Hepatocyte (in vitro differentiated cells): ENCODE results near the gene NUAK1. TPM values are rescaled to one million over a fixed set of nuclear protein-coding genes. Genes with fewer than 3 reads are reported as not detected.

Experiments used
- DNase-seq: peaks from one replicate; pipeline ENCODE4 v3.0.0-alpha.2; 2016; ENCODE audit warnings: low spot score
- H2AFZ ChIP-seq: fragments of 200-600 bp; sonication (generic); 2 replicates; pipeline ENCODE4 v1.6.0; 2016; ENCODE audit warnings: antibody characterized with exemption, mild to moderate bottlenecking
- H3K27ac ChIP-seq: fragments of 200-600 bp; sonication (generic); 2 replicates; pipeline ENCODE4 v1.5.1; 2016; ENCODE audit warnings: mild to moderate bottlenecking
- H3K27me3 ChIP-seq: fragments of 200-600 bp; sonication (generic); 2 replicates; pipeline ENCODE4 v1.6.1; 2016
- H3K36me3 ChIP-seq: fragments of 200-600 bp; sonication (generic); replicated peaks from 2 replicates; pipeline ENCODE4 v1.5.1; 2016; ENCODE audit warnings: low read depth; ENCODE audit not compliant: insufficient read depth
- H3K4me1 ChIP-seq: fragments of 200-600 bp; sonication (generic); 2 replicates; pipeline ENCODE4 v1.5.1; 2016; ENCODE audit warnings: mild to moderate bottlenecking, moderate library complexity; ENCODE audit not compliant: insufficient read depth
- H3K4me2 ChIP-seq: fragments of 200-600 bp; sonication (generic); 2 replicates; pipeline ENCODE4 v1.6.0; 2016
- H3K4me3 ChIP-seq: fragments of 200-600 bp; sonication (generic); 2 replicates; pipeline ENCODE4 v1.5.1; 2016; ENCODE audit warnings: mild to moderate bottlenecking
- H3K79me2 ChIP-seq: fragments of 200-600 bp; sonication (generic); 2 replicates; pipeline ENCODE4 v1.6.0; 2017; ENCODE audit warnings: mild to moderate bottlenecking
- H3K9me2 ChIP-seq: fragments of 200-600 bp; sonication (generic); replicated peaks from 2 replicates; pipeline ENCODE4 v1.6.0; 2017; ENCODE audit warnings: mild to moderate bottlenecking; ENCODE audit not compliant: insufficient read depth
- H3K9me3 ChIP-seq: fragments of 200-600 bp; sonication (generic); 2 replicates; pipeline ENCODE4 v1.5.1; 2016; ENCODE audit warnings: low read depth, mild to moderate bottlenecking
- H4K20me1 ChIP-seq: fragments of 200-600 bp; sonication (generic); 2 replicates; pipeline ENCODE4 v1.6.0; 2016; ENCODE audit warnings: mild to moderate bottlenecking; ENCODE audit not compliant: insufficient read depth, poor library complexity, severe bottlenecking
- EZH2 ChIP-seq: fragments of 200-600 bp; sonication (generic); IDR thresholded peaks from 2 replicates; pipeline ENCODE4 v1.6.1; 2016; ENCODE audit warnings: antibody characterized with exemption, mild to moderate bottlenecking, borderline replicate concordance
- EZH2phosphoT487 ChIP-seq: fragments of 200-600 bp; sonication (generic); IDR thresholded peaks from one replicate; pipeline ENCODE4 v1.6.1; 2018; ENCODE audit warnings: antibody characterized with exemption, mild to moderate bottlenecking, low read depth, moderate library complexity; ENCODE audit not compliant: unreplicated experiment, severe bottlenecking
- WGBS: methylation state at CpG from one replicate; pipeline ENCODE4 v1.1.6; 2016; ENCODE audit warnings: low lambda C conversion rate; ENCODE audit errors: missing lambda C conversion rate; 5-methylcytosine and 5-hydroxymethylcytosine counted together
- polyA plus RNA-seq: library from polyadenylated mRNA; unstranded; fragments of >200 nt; fragmentation: Nextera tagmentation; extraction: Ambion mirVana; gene quantifications from 2 replicates; pipeline ENCODE4 v1.2.1, GENCODE V29; 2016
- total RNA-seq: library from RNA; depleted of rRNA; stranded (reverse); fragments of >200 nt; gene quantifications from 2 replicates; pipeline ENCODE4 v1.2.3, GENCODE V29; 2014
- TF ChIP-seq, protein P1 (sequence below): fragments of 200-600 bp; sonication (generic); IDR thresholded peaks from 2 replicates; pipeline ENCODE4 v1.5.1; 2016; ENCODE audit warnings: antibody characterized with exemption, mild to moderate bottlenecking; ENCODE audit not compliant: poor library complexity

NUAK1 gene
- total and polyA plus RNA-seq, 2 experiments from 2014 or later = 3.5 to 13.0 TPM

DNA sequence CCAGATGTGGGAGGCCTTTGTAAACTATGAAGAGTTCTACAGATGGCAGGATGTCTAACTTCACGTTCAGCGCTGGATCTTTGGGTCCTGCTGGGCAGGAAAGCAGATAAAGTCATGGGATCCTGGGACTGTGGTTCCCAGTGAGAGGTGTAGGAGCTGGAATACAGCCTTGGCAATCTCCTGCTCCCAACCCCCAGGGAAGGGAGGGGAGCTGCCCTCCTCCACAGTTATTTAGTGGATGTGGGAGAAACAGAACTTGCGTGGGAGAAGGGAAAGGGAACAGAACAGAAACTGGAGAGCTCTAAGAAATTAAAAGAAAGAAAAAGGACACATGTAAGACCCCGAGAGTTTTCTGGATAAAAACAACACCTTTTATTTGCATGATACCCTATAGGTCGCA is 37.0 kb downstream of the NUAK1 start:
- no peak for DNase-seq
- 92% methylated on average over 5 of the region's 5 CpGs for WGBS
- H3K27me3 ChIP-seq = no peaks in the 10 kb centered on the region

DNA sequence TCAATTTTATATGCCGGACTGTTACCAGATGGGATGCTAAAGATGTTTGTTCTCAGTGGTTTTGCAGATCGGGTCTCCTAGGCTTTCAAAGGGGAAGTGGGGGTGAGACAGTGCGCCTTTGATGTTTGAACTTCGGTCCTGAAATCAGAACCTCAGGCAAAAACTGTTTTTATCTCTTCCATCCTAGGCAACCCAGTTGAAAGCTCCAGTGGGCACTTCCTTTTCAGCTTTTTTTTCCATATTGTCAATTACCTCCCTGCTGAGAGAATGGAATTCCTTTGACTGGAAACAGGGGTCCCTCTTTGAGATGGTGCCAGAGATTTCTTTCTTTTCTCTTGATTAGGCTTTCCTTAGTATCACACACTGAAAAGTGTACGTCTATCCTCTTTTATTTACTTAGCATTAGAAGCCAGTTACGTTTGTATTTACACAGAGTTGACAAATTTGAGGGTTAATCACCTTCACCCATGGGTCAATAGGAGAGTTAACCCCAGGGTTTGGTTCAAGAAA is 40.0 kb downstream of the NUAK1 start:
- Histone ChIP-seq H3K4me3 (no peak overlapping the region), H3K36me3 (no peaks in the 10 kb centered on the region), H4K20me1 (no peaks in the 10 kb centered on the region), H3K4me1 (peaks cover 6% of the 10 kb centered on the region), H3K9me3 (no peaks in the 10 kb centered on the region), H3K27me3 (no peaks in the 10 kb centered on the region), H3K9me2 (no peaks in the 10 kb centered on the region), H3K4me2 (no peak overlapping the region), H2AFZ (no peak overlapping the region), H3K79me2 (peaks cover 2% of the 10 kb centered on the region), H3K27ac (no peak overlapping the region)
- DNase-seq = no peak
- TF ChIP-seq EZH2 (no peak), EZH2phosphoT487 (no peak)
- TF ChIP-seq, protein P1, sequence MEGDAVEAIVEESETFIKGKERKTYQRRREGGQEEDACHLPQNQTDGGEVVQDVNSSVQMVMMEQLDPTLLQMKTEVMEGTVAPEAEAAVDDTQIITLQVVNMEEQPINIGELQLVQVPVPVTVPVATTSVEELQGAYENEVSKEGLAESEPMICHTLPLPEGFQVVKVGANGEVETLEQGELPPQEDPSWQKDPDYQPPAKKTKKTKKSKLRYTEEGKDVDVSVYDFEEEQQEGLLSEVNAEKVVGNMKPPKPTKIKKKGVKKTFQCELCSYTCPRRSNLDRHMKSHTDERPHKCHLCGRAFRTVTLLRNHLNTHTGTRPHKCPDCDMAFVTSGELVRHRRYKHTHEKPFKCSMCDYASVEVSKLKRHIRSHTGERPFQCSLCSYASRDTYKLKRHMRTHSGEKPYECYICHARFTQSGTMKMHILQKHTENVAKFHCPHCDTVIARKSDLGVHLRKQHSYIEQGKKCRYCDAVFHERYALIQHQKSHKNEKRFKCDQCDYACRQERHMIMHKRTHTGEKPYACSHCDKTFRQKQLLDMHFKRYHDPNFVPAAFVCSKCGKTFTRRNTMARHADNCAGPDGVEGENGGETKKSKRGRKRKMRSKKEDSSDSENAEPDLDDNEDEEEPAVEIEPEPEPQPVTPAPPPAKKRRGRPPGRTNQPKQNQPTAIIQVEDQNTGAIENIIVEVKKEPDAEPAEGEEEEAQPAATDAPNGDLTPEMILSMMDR = no peak
- 45% methylated on average over 6 of the region's 6 CpGs for WGBS

More for the DNA sequence above, 37.0 kb downstream of the NUAK1 start:
- no peak overlapping the region for H3K4me2 ChIP-seq
- peaks cover 13% of the 10 kb centered on the region for H3K4me1 ChIP-seq
- no peak overlapping the region for H2AFZ ChIP-seq
- H3K9me3 ChIP-seq = no peaks in the 10 kb centered on the region
- H3K36me3 ChIP-seq = no peaks in the 10 kb centered on the region
- H3K27ac ChIP-seq = no peak overlapping the region
- peaks cover 8% of the 10 kb centered on the region for H3K79me2 ChIP-seq
- H3K4me3 ChIP-seq = no peak overlapping the region
- H3K9me2 ChIP-seq = no peaks in the 10 kb centered on the region
- no peak for TF ChIP-seq EZH2
- TF ChIP-seq, protein P1 = no peak
- TF ChIP-seq EZH2phosphoT487 = no peak
- no peaks in the 10 kb centered on the region for H4K20me1 ChIP-seq

DNA sequence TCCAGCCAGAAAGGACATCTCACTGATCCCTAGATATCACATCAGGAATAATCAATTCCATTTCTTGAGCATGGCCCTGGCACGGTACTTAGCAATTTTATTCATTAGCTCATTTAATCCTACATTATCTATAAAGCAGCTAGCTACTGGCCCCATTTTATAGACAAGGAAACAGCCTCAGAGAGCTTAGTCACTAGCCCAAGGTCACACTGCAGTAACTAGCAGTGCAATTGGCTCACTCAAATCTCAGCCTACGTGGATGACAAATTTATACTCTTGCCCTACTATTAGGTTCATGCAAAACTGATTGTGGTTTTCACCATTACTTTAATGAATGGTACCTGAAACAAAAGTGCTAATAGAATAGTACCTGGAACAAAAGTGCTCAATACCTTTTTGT is 41.7 kb downstream of the NUAK1 start:
- WGBS = 68% methylated on average over 2 of the region's 2 CpGs
- Histone ChIP-seq H3K27ac (no peak overlapping the region), H3K79me2 (no peaks in the 10 kb centered on the region), H3K9me2 (no peaks in the 10 kb centered on the region), H3K36me3 (no peaks in the 10 kb centered on the region), H3K27me3 (no peaks in the 10 kb centered on the region), H4K20me1 (no peaks in the 10 kb centered on the region), H3K4me3 (no peak overlapping the region), H2AFZ (no peak overlapping the region), H3K9me3 (no peaks in the 10 kb centered on the region), H3K4me1 (peaks cover 6% of the 10 kb centered on the region), H3K4me2 (no peak overlapping the region)
- TF ChIP-seq EZH2 (no peak), EZH2phosphoT487 (no peak)
- TF ChIP-seq, protein P1 = no peak
- no peak for DNase-seq

DNA sequence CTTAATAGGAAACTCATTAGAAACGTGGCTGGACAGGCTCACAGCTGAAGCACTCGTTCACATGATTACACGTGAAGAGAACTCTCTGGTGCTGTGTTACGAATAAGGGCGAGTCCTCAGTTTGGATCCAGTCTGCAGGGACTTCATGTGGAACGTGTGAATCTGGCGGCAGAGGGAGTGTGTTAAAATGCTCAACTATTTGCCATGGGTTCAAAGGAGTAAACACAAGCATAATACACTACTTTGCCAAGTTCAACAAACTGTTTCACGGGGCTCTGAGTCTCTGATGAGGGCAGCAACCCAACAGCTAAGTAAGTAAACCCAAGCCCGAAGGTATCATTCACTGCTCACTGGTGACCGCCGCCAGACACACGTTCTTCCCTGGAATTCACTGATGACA is 42.4 kb downstream of the NUAK1 start:
- Histone ChIP-seq H4K20me1 (no peaks in the 10 kb centered on the region), H3K27ac (no peak overlapping the region), H3K36me3 (no peaks in the 10 kb centered on the region), H3K4me2 (no peak overlapping the region), H3K4me1 (peaks cover 8% of the 10 kb centered on the region), H2AFZ (no peak overlapping the region), H3K9me2 (no peaks in the 10 kb centered on the region), H3K4me3 (no peak overlapping the region), H3K9me3 (no peaks in the 10 kb centered on the region), H3K27me3 (no peaks in the 10 kb centered on the region), H3K79me2 (no peaks in the 10 kb centered on the region)
- TF ChIP-seq EZH2phosphoT487 = no peak
- DNase-seq = no peak
- WGBS = 63% methylated on average over 12 of the region's 12 CpGs
